Raji (cell line): ENCODE results near the gene CHCHD10.
A peak's percentile ranks its signal among the peaks of the same experiment; 100 is the strongest.

Source experiments
- POLR2A ChIP-seq: IDR thresholded peaks from 2 replicates; pipeline ENCODE4 v1.6.1; 2011; ENCODE audit warnings: low read depth, low read length, control low read depth; ENCODE audit not compliant: insufficient read depth

The CHCHD10 gene

DNA sequence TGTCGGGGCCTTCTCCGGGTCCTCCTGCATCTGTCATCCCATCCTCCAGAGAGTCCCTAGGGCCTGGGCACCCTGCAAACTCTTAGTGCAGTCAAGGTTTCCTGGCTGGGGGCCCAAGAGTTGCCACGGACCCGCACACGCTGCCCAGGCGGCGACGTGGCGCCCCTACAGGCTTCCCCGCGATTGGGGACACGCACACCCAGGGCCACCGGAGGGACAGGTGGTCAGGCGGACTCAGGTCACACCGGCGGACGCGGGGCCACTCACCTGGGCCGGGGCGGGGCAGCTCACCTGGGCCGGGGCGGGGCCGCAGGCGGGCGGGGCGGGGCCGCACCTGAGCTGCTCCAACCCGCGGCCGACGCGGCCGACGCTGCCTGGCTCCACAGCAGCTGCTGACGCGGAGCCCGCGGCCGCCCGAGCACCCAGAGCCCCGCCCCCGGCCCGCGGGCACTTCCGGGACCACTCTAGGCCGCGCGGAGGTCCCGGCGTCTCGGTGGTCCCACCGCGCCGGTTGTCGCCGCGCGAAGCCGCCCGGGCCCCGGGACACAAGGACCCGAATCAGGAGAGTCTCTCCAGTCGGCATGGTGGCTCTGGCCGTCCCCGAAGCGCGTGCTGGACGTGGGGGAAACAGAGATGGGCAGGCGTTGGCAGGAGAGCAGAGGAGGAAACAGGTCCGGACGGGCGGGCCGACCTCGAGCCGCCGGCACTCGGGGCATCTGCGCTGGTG lies 16.9 kb downstream of the CHCHD10 start, which contains the start of gene ZNF70:
TSS of gene ZNF70 (minus strand) at position 399 of the 727 bp plus-strand sequence. CDS start 5,972 bp downstream, outside the sequence.
- TF ChIP-seq POLR2A = peak; percentile 68

GRCh38 chr22:23750367-23750713 lies 17.4 kb downstream of the CHCHD10 start:
- no peak for TF ChIP-seq POLR2A

DNA sequence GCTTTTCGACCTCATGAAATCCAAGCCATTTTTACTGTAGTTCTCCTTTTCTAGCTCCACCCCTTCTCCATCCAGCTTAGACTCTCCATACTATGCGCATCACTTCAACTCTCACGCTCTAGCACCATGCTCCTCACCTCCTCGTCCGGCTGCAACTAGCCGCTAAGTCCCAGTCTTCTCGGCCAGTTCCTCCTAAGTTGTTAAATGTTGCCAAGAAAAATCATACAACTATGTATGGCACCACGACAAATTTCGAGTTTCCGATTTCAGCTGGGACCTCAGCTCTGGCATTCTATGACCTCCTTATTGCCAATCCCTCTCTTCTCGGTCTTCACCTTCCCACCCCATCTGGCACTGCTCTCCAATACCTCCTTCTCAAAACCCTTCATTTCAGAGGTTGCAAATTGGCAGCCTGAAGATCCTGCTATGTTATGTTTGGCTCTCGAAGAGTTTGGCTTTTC lies 17.9 kb downstream of the CHCHD10 start:
- TF ChIP-seq POLR2A = no peak

- no peak for TF ChIP-seq POLR2A
Observed at GRCh38 chr22:23745791-23746190, 22.0 kb downstream of the CHCHD10 start.

- TF ChIP-seq POLR2A = no peak
Observed at GRCh38 chr22:23744485-23744884, 23.3 kb downstream of the CHCHD10 start.

- no peak for TF ChIP-seq POLR2A
Observed at GRCh38 chr22:23744001-23744400, 23.8 kb downstream of the CHCHD10 start.

DNA sequence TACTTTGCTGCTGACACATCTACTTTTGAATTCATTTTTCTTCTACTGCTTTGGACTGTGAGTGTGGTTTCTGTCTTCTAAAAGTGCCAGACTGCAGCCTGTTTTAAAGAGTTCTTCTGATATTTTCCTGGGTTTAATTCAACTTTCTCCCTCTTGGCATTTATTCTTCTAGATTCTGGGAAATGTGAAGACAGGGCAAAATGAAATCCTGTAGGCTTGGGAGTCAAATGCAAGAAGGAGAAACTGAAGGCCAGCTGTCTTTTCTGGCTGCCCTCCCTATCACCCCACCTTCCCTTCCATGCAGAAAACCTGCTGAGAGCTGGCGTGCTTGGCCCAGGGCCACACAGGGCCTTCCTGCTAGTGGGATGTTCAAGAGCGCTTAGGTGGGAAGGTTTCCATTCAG lies 24.5 kb downstream of the CHCHD10 start:
- TF ChIP-seq POLR2A = no peak

- no peak for TF ChIP-seq POLR2A
Observed at GRCh38 chr22:23742505-23743264, 25.1 kb downstream of the CHCHD10 start.

- no peak for TF ChIP-seq POLR2A
Observed at GRCh38 chr22:23737696-23738095, 30.1 kb downstream of the CHCHD10 start.

DNA sequence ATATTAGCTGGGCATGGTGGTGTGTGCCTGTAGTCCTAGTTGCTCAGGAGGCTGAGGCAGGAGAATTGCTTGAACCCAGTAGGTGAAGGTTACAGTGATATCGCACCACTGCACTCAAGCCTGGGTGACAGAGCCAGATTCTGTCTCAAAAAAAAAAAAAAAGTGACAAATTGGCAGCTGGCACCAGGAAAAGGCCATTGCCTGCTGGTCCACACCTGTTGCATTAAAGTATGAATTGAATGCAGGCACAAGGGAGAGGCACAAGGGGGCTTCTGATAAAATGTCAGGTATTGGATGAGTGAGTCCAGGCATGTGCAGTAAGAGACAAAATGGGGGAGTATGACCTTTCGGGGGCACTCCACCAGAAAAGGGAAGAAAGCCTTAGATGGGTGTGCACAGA lies 45.0 kb downstream of the CHCHD10 start:
- TF ChIP-seq POLR2A = no peak

GRCh38 chr22:23722160-23722559 lies 45.6 kb downstream of the CHCHD10 start:
- TF ChIP-seq POLR2A = no peak

DNA sequence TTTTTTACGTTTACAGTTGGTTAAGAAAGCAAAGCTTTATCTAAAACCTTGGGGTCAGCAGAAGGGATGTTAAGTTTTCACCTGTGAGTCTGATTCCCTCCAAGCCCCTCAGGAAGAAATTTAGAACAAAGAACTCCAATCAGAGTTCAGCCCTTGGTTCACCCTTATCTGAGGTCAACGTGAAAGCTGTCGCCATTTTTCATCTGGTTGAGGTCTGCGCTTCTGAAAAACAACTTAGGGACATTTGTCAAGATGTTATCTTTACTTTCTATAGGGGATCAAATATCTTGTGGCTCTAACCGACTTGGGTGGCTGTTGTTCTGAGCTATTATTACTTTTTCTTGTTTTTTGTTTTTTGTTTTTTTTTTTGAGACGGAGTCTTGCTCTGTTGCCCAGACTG lies 46.9 kb downstream of the CHCHD10 start:
- TF ChIP-seq POLR2A = no peak

DNA sequence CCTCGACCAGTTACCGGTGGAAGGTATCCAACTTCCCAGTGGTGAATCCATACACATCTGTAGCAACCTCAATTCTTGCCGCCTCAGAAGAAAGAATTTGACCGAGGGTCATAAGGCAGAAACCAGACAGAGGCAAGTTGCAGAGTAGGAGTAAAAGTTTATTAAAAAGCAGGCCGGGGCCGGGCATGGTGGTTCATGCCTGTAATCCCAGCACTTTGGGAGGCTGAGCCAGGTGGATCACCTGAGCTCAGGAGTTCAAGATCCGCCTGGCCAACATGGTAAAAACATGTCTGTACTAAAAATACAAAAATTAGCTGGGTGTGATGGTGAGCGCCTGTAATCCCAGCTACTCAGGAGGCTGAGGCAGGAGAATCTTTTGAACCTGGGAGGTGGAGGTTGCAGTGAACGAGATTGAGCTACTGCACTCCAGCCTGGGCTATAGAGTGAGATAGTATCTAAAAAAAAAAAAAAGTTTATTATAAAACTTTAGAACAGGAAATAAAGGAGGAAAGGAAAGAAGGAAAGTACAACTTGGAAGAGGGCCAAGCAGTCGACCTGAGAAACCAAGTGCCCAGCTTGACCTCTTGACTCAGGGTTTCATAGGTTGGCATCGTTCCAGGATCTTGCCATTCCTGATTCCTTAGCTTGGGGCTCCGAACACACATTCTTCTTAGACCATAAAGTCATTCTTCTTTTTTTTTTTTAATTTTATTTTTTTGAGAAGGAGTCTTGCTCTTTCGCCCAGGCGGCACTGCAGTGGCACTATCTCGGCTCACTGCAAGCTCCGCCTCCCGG lies 49.2 kb downstream of the CHCHD10 start:
- no peak for TF ChIP-seq POLR2A

DNA sequence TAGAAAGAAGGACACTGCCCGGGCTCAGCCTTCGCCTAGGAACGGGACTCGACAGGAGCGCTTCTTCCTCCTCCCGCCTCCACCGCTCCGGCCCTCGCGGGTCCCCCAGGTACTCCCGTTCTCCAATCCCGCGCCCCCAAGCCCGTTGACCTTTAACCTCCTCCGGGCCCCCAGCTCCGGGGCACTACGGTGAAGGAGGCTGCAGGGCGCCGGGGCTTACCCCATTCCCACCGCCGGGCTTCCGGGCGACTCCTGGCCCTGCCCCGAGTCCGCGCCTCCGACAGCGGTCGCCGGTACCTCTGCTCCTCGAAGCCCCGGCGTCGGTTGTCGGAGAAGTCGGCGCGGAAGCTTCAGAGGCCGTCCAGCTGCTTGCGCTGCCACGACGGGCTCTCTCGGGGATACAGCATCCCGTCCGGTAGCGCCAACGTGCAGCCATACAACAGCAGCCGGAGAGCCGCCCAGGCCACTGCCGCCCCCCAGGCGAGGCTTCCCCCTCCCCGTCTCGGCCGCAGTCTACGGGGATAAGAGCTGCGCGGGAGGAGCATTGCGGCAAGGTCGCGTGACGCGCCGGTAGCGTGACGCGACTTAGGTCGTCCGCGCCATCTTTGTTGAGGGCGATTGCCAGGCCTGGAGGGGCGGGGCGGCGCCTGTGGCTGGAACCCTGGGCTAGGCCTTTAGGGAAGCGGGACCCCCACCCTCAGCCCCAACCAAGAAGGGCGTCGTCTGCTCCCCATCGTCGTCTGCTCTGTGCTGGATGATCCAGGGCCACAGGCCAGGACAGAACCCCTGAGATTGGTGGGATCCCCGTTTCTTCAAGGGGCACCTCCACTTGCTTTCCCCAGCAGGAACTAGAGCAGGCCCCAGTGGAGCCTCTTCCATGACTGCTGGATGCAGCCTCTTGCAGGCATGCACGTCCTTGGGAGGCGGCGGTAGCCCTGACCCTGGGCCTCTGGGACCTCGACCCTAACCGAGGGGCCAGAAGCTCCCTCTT lies 50.7 kb downstream of the CHCHD10 start:
- TF ChIP-seq POLR2A = peak; percentile 93
